GM12864 (cell line): ENCODE data around the gene APBB2.

Experiments used
- DNase-seq: peaks from one replicate; pipeline ENCODE4 v3.0.0-alpha.2; 2011; ENCODE audit warnings: low read depth
- H3K4me3 ChIP-seq: 2 replicates; pipeline ENCODE4 v1.5.1; 2011; ENCODE audit warnings: mild to moderate bottlenecking, low read depth, low read length, control low read depth
- CTCF ChIP-seq: IDR thresholded peaks from 2 replicates; pipeline ENCODE4 v1.5.1; 2011; ENCODE audit warnings: low read depth, mild to moderate bottlenecking, moderate library complexity, low read length, control low read depth, inconsistent platforms; ENCODE audit errors: missing control alignments

APBB2 gene

GRCh38 chr4:40948014-40948413 lies 266.3 kb downstream of the APBB2 start:
- H3K4me3 ChIP-seq = no peak overlapping the region
- TF ChIP-seq CTCF = no peak
- DNase-seq = no peak

- no peak for TF ChIP-seq CTCF
- H3K4me3 ChIP-seq = no peak overlapping the region
- no peak for DNase-seq
Observed at GRCh38 chr4:40946652-40947051, 267.7 kb downstream of the APBB2 start.

GRCh38 chr4:40940756-40941155 lies 273.6 kb downstream of the APBB2 start:
- DNase-seq = no peak
- no peak for TF ChIP-seq CTCF
- no peak overlapping the region for H3K4me3 ChIP-seq

GRCh38 chr4:40940317-40940741 lies 274.0 kb downstream of the APBB2 start:
- no peak overlapping the region for H3K4me3 ChIP-seq
- TF ChIP-seq CTCF = no peak
- DNase-seq = no peak

GRCh38 chr4:40939856-40940255 lies 274.5 kb downstream of the APBB2 start:
- no peak overlapping the region for H3K4me3 ChIP-seq
- no peak for TF ChIP-seq CTCF
- no peak for DNase-seq

- no peak for TF ChIP-seq CTCF
- H3K4me3 ChIP-seq = no peak overlapping the region
- no peak for DNase-seq
Observed at GRCh38 chr4:40938337-40938736, 276.0 kb downstream of the APBB2 start.

- no peak overlapping the region for H3K4me3 ChIP-seq
- DNase-seq = no peak
- no peak for TF ChIP-seq CTCF
Observed at GRCh38 chr4:40937140-40937725, 277.1 kb downstream of the APBB2 start.
